Activated naive CD4-positive, alpha-beta T cell treated with anti-CD3 and anti-CD28 coated beads, Interleukin-2, amount 10 ng/mL, durations not matched to agents 7 days and 5 days (primary cell): Measurements from ENCODE around the gene UST.
A peak's percentile ranks its signal among the peaks of the same experiment; 100 is the strongest.

Experiments
- CTCF ChIA-PET: fragments of 350-600 bp; sonication (Branson Sonifier 250); formaldehyde crosslinking; loops from one replicate; lab custom pipeline; 2021; ENCODE audit warnings: antibody characterized with exemption; lab: Charles Lee
- DNase-seq: peaks from one replicate; pipeline ENCODE4 v3.0.0-alpha.2; 2020
- H3K27ac Mint-ChIP-seq: one replicate; pipeline ENCODE4 v1.8.0; 2021; ENCODE audit warnings: mild to moderate bottlenecking, moderate library complexity, mixed read lengths
- H3K27me3 Mint-ChIP-seq: one replicate; pipeline ENCODE4 v1.8.0; 2021; ENCODE audit warnings: mild to moderate bottlenecking, mixed read lengths
- H3K36me3 Mint-ChIP-seq: one replicate; pipeline ENCODE4 v1.8.0; 2021; ENCODE audit warnings: mixed read lengths
- H3K4me1 Mint-ChIP-seq: one replicate; pipeline ENCODE4 v1.8.0; 2021; ENCODE audit warnings: mixed read lengths
- H3K4me3 Mint-ChIP-seq: one replicate; pipeline ENCODE4 v1.8.0; 2021; ENCODE audit warnings: mild to moderate bottlenecking, moderate library complexity, mixed read lengths
- H3K9me3 Mint-ChIP-seq: one replicate; pipeline ENCODE4 v1.8.0; 2021; ENCODE audit warnings: mixed read lengths

The UST gene

GRCh38 chr6:149014631-149015534 is 268.1 kb downstream of the UST start:
- H3K4me1 Mint-ChIP-seq = no peaks in the 10 kb centered on the region
- H3K27ac Mint-ChIP-seq = no peak overlapping the region
- DNase-seq = no peak
- peaks cover 27% of the 10 kb centered on the region for H3K27me3 Mint-ChIP-seq
- CTCF ChIA-PET = interaction anchor here (1.1 kb wide), 1 partner anchor 10 kb away, joined by 4 read pairs; no protein-coding TSS in a partner anchor
- no peaks in the 10 kb centered on the region for H3K9me3 Mint-ChIP-seq
- no peaks in the 10 kb centered on the region for H3K36me3 Mint-ChIP-seq
- no peak overlapping the region for H3K4me3 Mint-ChIP-seq

GRCh38 chr6:149015535-149016525 is 269.0 kb downstream of the UST start:
- CTCF ChIA-PET = no interaction called here

GRCh38 chr6:149016716-149017115 is 269.9 kb downstream of the UST start:
- Mint-ChIP-seq H3K36me3 (no peaks in the 10 kb centered on the region), H3K4me1 (no peaks in the 10 kb centered on the region), H3K9me3 (no peaks in the 10 kb centered on the region), H3K27me3 (peaks cover 20% of the 10 kb centered on the region), H3K27ac (no peak overlapping the region), H3K4me3 (no peak overlapping the region)
- no peak for DNase-seq
- CTCF ChIA-PET = no interaction called here

More at GRCh38 chr6:149015535-149016525, 269.0 kb downstream of the UST start:
- DNase-seq = no peak
- no peaks in the 10 kb centered on the region for H3K4me1 Mint-ChIP-seq
- H3K9me3 Mint-ChIP-seq = no peaks in the 10 kb centered on the region
- H3K27ac Mint-ChIP-seq = no peak overlapping the region
- H3K36me3 Mint-ChIP-seq = no peaks in the 10 kb centered on the region
- H3K4me3 Mint-ChIP-seq = no peak overlapping the region
- peaks cover 26% of the 10 kb centered on the region for H3K27me3 Mint-ChIP-seq

- no peak overlapping the region for H3K4me3 Mint-ChIP-seq
- no peaks in the 10 kb centered on the region for H3K9me3 Mint-ChIP-seq
- no peaks in the 10 kb centered on the region for H3K36me3 Mint-ChIP-seq
Measured at GRCh38 chr6:149020319-149020718, 273.5 kb downstream of the UST start.

GRCh38 chr6:149024361-149024760 is 277.5 kb downstream of the UST start:
- CTCF ChIA-PET = interaction anchor here (0.9 to 11.1 kb wide), 3 partner anchors 27 to 495 kb away, joined by 3 to 213 read pairs (median 3); no protein-coding TSS in a partner anchor
- Mint-ChIP-seq H3K27ac (no peak overlapping the region), H3K4me1 (peaks cover 8% of the 10 kb centered on the region), H3K4me3 (no peak overlapping the region), H3K9me3 (peaks cover 5% of the 10 kb centered on the region), H3K27me3 (no peaks in the 10 kb centered on the region), H3K36me3 (no peaks in the 10 kb centered on the region)
- DNase-seq = no peak

More at GRCh38 chr6:149020319-149020718, 273.5 kb downstream of the UST start:
- Mint-ChIP-seq H3K4me1 (no peaks in the 10 kb centered on the region), H3K27me3 (peaks cover 8% of the 10 kb centered on the region), H3K27ac (no peak overlapping the region)
- CTCF ChIA-PET = no interaction called here
- DNase-seq = no peak

GRCh38 chr6:149025061-149025460 is 278.2 kb downstream of the UST start:
- H3K4me3 Mint-ChIP-seq = no peak overlapping the region
- no peaks in the 10 kb centered on the region for H3K36me3 Mint-ChIP-seq
- H3K27me3 Mint-ChIP-seq = no peaks in the 10 kb centered on the region
- DNase-seq = no peak
- CTCF ChIA-PET = interaction anchor here (0.9 to 11.1 kb wide), 3 partner anchors 28 to 494 kb away, joined by 3 to 213 read pairs (median 3); no protein-coding TSS in a partner anchor
- peaks cover 15% of the 10 kb centered on the region for H3K4me1 Mint-ChIP-seq
- peaks cover 5% of the 10 kb centered on the region for H3K9me3 Mint-ChIP-seq
- no peak overlapping the region for H3K27ac Mint-ChIP-seq

GRCh38 chr6:149026530-149026942 is 279.7 kb downstream of the UST start:
- Mint-ChIP-seq H3K9me3 (peaks cover 5% of the 10 kb centered on the region), H3K4me1 (peaks cover 30% of the 10 kb centered on the region), H3K27me3 (no peaks in the 10 kb centered on the region), H3K27ac (no peak overlapping the region), H3K36me3 (no peaks in the 10 kb centered on the region), H3K4me3 (no peak overlapping the region)
- peak; percentile 49 for DNase-seq
- CTCF ChIA-PET = interaction anchor here (0.8 to 11.1 kb wide), 11 partner anchors 8 to 497 kb away, joined by 3 to 213 read pairs (median 4); no protein-coding TSS in a partner anchor

- Mint-ChIP-seq H3K27ac (no peak overlapping the region), H3K9me3 (peaks cover 5% of the 10 kb centered on the region), H3K36me3 (no peaks in the 10 kb centered on the region), H3K4me1 (peaks cover 39% of the 10 kb centered on the region), H3K27me3 (no peaks in the 10 kb centered on the region), H3K4me3 (no peak overlapping the region)
- DNase-seq = no peak
- CTCF ChIA-PET = interaction anchor here (1.1 to 11.1 kb wide), 8 partner anchors 38 to 496 kb away, joined by 3 to 213 read pairs (median 7); no protein-coding TSS in a partner anchor
Measured at GRCh38 chr6:149027484-149027883, 280.7 kb downstream of the UST start.

- peaks cover 5% of the 10 kb centered on the region for H3K9me3 Mint-ChIP-seq
- CTCF ChIA-PET = interaction anchor here (0.6 to 11.1 kb wide), 30 partner anchors 11 to 500 kb away, joined by 3 to 213 read pairs (median 4); no protein-coding TSS in a partner anchor
- peaks cover 53% of the 10 kb centered on the region for H3K4me1 Mint-ChIP-seq
- no peaks in the 10 kb centered on the region for H3K27me3 Mint-ChIP-seq
- H3K27ac Mint-ChIP-seq = no peak overlapping the region
- no peak overlapping the region for H3K4me3 Mint-ChIP-seq
- no peaks in the 10 kb centered on the region for H3K36me3 Mint-ChIP-seq
- peak; percentile 78 for DNase-seq
Measured at GRCh38 chr6:149028767-149029405, 282.1 kb downstream of the UST start.

- H3K4me3 Mint-ChIP-seq = peak overlapping the region; percentile 51
- no peak for DNase-seq
- peaks cover 3% of the 10 kb centered on the region for H3K36me3 Mint-ChIP-seq
- peaks cover 67% of the 10 kb centered on the region for H3K4me1 Mint-ChIP-seq
- H3K27me3 Mint-ChIP-seq = no peaks in the 10 kb centered on the region
- H3K9me3 Mint-ChIP-seq = peaks cover 3% of the 10 kb centered on the region
- H3K27ac Mint-ChIP-seq = peak overlapping the region; percentile 87
- CTCF ChIA-PET = interaction anchor here (0.7 to 11.1 kb wide), 8 partner anchors 14 to 485 kb away, joined by 3 to 213 read pairs (median 8); no protein-coding TSS in a partner anchor
Measured at GRCh38 chr6:149031201-149031858, 284.5 kb downstream of the UST start.

GRCh38 chr6:149031859-149032598 is 285.2 kb downstream of the UST start:
- Mint-ChIP-seq H3K27me3 (no peaks in the 10 kb centered on the region), H3K4me1 (peaks cover 70% of the 10 kb centered on the region), H3K9me3 (no peaks in the 10 kb centered on the region), H3K4me3 (peak overlapping the region; percentile 51), H3K27ac (peak overlapping the region; percentile 87), H3K36me3 (peaks cover 3% of the 10 kb centered on the region)
- CTCF ChIA-PET = interaction anchor here (0.7 to 11.1 kb wide), 9 partner anchors 13 to 400 kb away, joined by 3 to 213 read pairs (median 4); no protein-coding TSS in a partner anchor
- peak; percentile 27 for DNase-seq
